IMR-90 (cell line): ENCODE data around the gene EDARADD.

Experiments used
- BHLHE40 ChIP-seq: fragments of 150-350 bp; IDR thresholded peaks from 2 replicates; pipeline ENCODE4 v1.6.1; 2016; ENCODE audit warnings: mild to moderate bottlenecking, low read depth, low read length
- CEBPB ChIP-seq: IDR thresholded peaks from 2 replicates; pipeline ENCODE4 v1.6.1; 2012; ENCODE audit warnings: low read depth, low read length, improper control_type of control experiment
- CHD1 ChIP-seq: IDR thresholded peaks from 2 replicates; pipeline ENCODE4 v1.6.1; 2012; ENCODE audit warnings: low read depth, low read length, improper control_type of control experiment
- MAFK ChIP-seq: IDR thresholded peaks from 2 replicates; pipeline ENCODE4 v1.6.1; 2012; ENCODE audit warnings: low read depth, low read length, improper control_type of control experiment
- MXI1 ChIP-seq: IDR thresholded peaks from 2 replicates; pipeline ENCODE4 v1.6.1; 2012; ENCODE audit warnings: low read depth, mild to moderate bottlenecking, low read length, moderate library complexity, borderline replicate concordance
- NFE2L2 ChIP-seq: fragments of 150-350 bp; IDR thresholded peaks from 2 replicates; pipeline ENCODE4 v1.6.1; 2016; ENCODE audit warnings: low read depth, mild to moderate bottlenecking, low read length
- POLR2A ChIP-seq: IDR thresholded peaks from 2 replicates; pipeline ENCODE4 v1.6.1; 2012; ENCODE audit warnings: mild to moderate bottlenecking, low read depth, low read length
- RAD21 ChIP-seq: IDR thresholded peaks from 2 replicates; pipeline ENCODE4 v1.6.1; 2012; ENCODE audit warnings: low read length, improper control_type of control experiment
- RFX5 ChIP-seq: IDR thresholded peaks from 2 replicates; pipeline ENCODE4 v1.8.0; 2012; ENCODE audit warnings: low read depth, mild to moderate bottlenecking, low read length, moderate library complexity
- SMC3 ChIP-seq: fragments of 150-350 bp; IDR thresholded peaks from 2 replicates; pipeline ENCODE4 v1.6.1; 2016; ENCODE audit warnings: low read depth, mild to moderate bottlenecking, antibody characterized with exemption, low read length, moderate library complexity
- TF ChIP-seq, protein P1 (sequence below): conservative IDR thresholded peaks from 2 replicates; pipeline ENCODE4 v1.5.1; 2012; ENCODE audit warnings: mild to moderate bottlenecking, low read depth, low read length, improper control_type of control experiment
- TF ChIP-seq, protein P2 (sequence below): fragments of 150-350 bp; IDR thresholded peaks from 2 replicates; pipeline ENCODE4 v1.6.1; 2016; ENCODE audit warnings: low read depth, mild to moderate bottlenecking, low read length, moderate library complexity, borderline replicate concordance
- TF ChIP-seq, protein P3 (sequence below): fragments of 150-350 bp; IDR thresholded peaks from 2 replicates; pipeline ENCODE4 v1.6.1; 2017; ENCODE audit warnings: mild to moderate bottlenecking, antibody characterized with exemption, low read length, low read depth

DNA sequence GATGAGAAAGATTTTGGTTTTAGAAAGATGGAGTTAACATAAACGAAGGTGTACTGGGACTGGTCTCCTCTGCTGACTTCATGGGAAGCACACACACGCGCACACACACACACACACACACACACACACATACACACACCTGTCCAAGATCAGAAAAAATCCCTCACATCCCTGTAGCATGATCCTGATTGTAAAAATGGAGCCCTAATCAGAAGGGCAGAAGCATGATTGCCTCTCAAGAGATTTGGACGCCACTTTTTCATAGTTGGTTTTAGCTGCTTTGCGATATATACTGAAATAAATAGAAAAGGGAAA is 73.2 kb downstream of the EDARADD start:
- TF ChIP-seq NFE2L2 (no peak), CEBPB (no peak), POLR2A (no peak), RFX5 (no peak), MAFK (no peak), CHD1 (no peak), RAD21 (no peak), SMC3 (no peak), MXI1 (no peak), BHLHE40 (no peak)
- TF ChIP-seq, protein P1, sequence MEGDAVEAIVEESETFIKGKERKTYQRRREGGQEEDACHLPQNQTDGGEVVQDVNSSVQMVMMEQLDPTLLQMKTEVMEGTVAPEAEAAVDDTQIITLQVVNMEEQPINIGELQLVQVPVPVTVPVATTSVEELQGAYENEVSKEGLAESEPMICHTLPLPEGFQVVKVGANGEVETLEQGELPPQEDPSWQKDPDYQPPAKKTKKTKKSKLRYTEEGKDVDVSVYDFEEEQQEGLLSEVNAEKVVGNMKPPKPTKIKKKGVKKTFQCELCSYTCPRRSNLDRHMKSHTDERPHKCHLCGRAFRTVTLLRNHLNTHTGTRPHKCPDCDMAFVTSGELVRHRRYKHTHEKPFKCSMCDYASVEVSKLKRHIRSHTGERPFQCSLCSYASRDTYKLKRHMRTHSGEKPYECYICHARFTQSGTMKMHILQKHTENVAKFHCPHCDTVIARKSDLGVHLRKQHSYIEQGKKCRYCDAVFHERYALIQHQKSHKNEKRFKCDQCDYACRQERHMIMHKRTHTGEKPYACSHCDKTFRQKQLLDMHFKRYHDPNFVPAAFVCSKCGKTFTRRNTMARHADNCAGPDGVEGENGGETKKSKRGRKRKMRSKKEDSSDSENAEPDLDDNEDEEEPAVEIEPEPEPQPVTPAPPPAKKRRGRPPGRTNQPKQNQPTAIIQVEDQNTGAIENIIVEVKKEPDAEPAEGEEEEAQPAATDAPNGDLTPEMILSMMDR, result no peak
- TF ChIP-seq, protein P2, sequence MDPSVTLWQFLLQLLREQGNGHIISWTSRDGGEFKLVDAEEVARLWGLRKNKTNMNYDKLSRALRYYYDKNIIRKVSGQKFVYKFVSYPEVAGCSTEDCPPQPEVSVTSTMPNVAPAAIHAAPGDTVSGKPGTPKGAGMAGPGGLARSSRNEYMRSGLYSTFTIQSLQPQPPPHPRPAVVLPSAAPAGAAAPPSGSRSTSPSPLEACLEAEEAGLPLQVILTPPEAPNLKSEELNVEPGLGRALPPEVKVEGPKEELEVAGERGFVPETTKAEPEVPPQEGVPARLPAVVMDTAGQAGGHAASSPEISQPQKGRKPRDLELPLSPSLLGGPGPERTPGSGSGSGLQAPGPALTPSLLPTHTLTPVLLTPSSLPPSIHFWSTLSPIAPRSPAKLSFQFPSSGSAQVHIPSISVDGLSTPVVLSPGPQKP, result no peak
- TF ChIP-seq, protein P3, sequence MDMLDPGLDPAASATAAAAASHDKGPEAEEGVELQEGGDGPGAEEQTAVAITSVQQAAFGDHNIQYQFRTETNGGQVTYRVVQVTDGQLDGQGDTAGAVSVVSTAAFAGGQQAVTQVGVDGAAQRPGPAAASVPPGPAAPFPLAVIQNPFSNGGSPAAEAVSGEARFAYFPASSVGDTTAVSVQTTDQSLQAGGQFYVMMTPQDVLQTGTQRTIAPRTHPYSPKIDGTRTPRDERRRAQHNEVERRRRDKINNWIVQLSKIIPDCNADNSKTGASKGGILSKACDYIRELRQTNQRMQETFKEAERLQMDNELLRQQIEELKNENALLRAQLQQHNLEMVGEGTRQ, result no peak
